A673 (cell line): Measurements from ENCODE around the gene CHAF1A. TPM values are rescaled to one million over a fixed set of nuclear protein-coding genes. Genes with fewer than 3 reads are reported as not detected.

Experiments used
- BruUV-seq: library from RNA; stranded (reverse); fragments of 400-500 nt; replicated peaks from 2 replicates; lab custom pipeline; 2021; lab: Mats Ljungman, UMichigan
- CTCF ChIA-PET: fragments of 300-600 bp; sonication (Branson Sonifier 250); formaldehyde crosslinking; loops from one replicate; lab custom pipeline; 2022; ENCODE audit warnings: antibody characterized with exemption; lab: Charles Lee
- POLR2A ChIA-PET: fragments of 300-600 bp; sonication (Branson Sonifier 250); formaldehyde crosslinking; loops from one replicate; lab custom pipeline; 2022; ENCODE audit warnings: antibody characterized with exemption; ENCODE audit not compliant: low non-redundant PET; lab: Charles Lee
- DNase-seq: peaks from one replicate; pipeline ENCODE4 v3.0.0-alpha.2; 2015; ENCODE audit warnings: low spot score
- H3K27ac ChIP-seq: fragments of 200-600 bp; sonication (generic); 2 replicates; pipeline ENCODE4 v1.5.1; 2016; ENCODE audit warnings: mixed run types, low read depth, mild to moderate bottlenecking, mixed read lengths, antibody characterized with exemption, low read length; ENCODE audit not compliant: poor library complexity, severe bottlenecking
- H3K27me3 ChIP-seq: fragments of 200-600 bp; sonication (generic); replicated peaks from 2 replicates; pipeline ENCODE4 v1.6.1; 2017; ENCODE audit warnings: mixed run types, low read depth, mild to moderate bottlenecking, mixed read lengths, antibody characterized with exemption, low read length; ENCODE audit not compliant: insufficient read depth, poor library complexity
- H3K36me3 ChIP-seq: fragments of 200-600 bp; sonication (generic); 2 replicates; pipeline ENCODE4 v1.6.1; 2016; ENCODE audit warnings: mixed run types, mild to moderate bottlenecking, mixed read lengths, antibody characterized with exemption, low read length; ENCODE audit not compliant: insufficient read depth, poor library complexity, severe bottlenecking
- H3K4me1 ChIP-seq: fragments of 200-600 bp; sonication (generic); 2 replicates; pipeline ENCODE4 v1.6.1; 2017; ENCODE audit warnings: mixed run types, mild to moderate bottlenecking, mixed read lengths, antibody characterized with exemption, low read length; ENCODE audit not compliant: insufficient read depth, poor library complexity, severe bottlenecking
- H3K4me3 ChIP-seq: fragments of 200-600 bp; sonication (generic); 2 replicates; pipeline ENCODE4 v1.5.1; 2016; ENCODE audit warnings: low read depth, mixed run types, mild to moderate bottlenecking, mixed read lengths, low read length; ENCODE audit not compliant: poor library complexity, severe bottlenecking
- H3K9me3 ChIP-seq: fragments of 200-600 bp; sonication (generic); 2 replicates; pipeline ENCODE4 v1.6.1; 2016; ENCODE audit warnings: mixed run types, low read depth, mild to moderate bottlenecking, mixed read lengths, antibody characterized with exemption, low read length; ENCODE audit not compliant: poor library complexity, severe bottlenecking
- EZH2 ChIP-seq: fragments of 200-600 bp; sonication (generic); IDR thresholded peaks from 2 replicates; pipeline ENCODE4 v1.6.1; 2017; ENCODE audit warnings: borderline replicate concordance, low read depth, mild to moderate bottlenecking, mixed read lengths, antibody characterized with exemption, low read length; ENCODE audit not compliant: poor library complexity, severe bottlenecking
- intact Hi-C: fragments of 100-400 bp; cut with micrococcal nuclease; formaldehyde crosslinking; loops from one replicate; pipeline ENCODE4 v1.10.0; 2022; ENCODE audit not compliant: unreplicated experiment
- total RNA-seq: library from RNA; stranded (reverse); gene quantifications from 2 replicates; pipeline ENCODE4 v1.2.3, GENCODE V29; 2021
- TF ChIP-seq, protein P1 (sequence below): fragments of 300-800, 200-600 bp; sonication (generic); conservative IDR thresholded peaks from 2 replicates; pipeline ENCODE4 v1.5.1; 2017; ENCODE audit warnings: low read depth, mild to moderate bottlenecking, antibody characterized with exemption, low read length, moderate library complexity, mixed read lengths

Gene CHAF1A
- total RNA-seq, 1 experiment from 2014 or later = 115 TPM

DNA sequence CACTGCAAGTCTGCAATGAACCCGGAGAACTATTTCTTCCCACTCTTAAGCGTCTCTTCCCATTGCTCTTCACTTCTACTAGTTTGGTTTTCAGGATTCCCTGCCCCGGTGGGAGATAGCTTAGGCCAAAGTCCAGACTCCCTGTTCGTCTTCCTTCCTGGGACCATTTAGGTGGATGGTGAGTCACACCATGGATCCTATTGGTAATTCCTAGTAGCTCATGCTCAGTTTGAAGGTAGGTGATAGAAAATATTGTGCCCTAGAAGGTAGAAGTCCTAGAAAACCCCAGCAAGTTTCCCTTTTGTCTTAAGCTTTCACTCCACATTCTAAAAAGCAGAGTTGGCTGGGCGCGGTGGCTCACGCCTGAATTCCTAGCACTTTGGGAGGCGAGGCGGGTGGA is 13.8 kb downstream of the CHAF1A start:
- CTCF ChIA-PET = no interaction called here
- POLR2A ChIA-PET = no interaction called here
- no peak for TF ChIP-seq EZH2
- TF ChIP-seq, protein P1, sequence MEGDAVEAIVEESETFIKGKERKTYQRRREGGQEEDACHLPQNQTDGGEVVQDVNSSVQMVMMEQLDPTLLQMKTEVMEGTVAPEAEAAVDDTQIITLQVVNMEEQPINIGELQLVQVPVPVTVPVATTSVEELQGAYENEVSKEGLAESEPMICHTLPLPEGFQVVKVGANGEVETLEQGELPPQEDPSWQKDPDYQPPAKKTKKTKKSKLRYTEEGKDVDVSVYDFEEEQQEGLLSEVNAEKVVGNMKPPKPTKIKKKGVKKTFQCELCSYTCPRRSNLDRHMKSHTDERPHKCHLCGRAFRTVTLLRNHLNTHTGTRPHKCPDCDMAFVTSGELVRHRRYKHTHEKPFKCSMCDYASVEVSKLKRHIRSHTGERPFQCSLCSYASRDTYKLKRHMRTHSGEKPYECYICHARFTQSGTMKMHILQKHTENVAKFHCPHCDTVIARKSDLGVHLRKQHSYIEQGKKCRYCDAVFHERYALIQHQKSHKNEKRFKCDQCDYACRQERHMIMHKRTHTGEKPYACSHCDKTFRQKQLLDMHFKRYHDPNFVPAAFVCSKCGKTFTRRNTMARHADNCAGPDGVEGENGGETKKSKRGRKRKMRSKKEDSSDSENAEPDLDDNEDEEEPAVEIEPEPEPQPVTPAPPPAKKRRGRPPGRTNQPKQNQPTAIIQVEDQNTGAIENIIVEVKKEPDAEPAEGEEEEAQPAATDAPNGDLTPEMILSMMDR = no peak
- H3K4me3 ChIP-seq = no peak overlapping the region
- H3K9me3 ChIP-seq = no peaks in the 10 kb centered on the region
- H3K27me3 ChIP-seq = no peaks in the 10 kb centered on the region
- intact Hi-C loops = no loop called here
- H3K36me3 ChIP-seq = peaks cover 73% of the 10 kb centered on the region
- peaks cover 17% of the 10 kb centered on the region for H3K4me1 ChIP-seq
- no peak for DNase-seq
- H3K27ac ChIP-seq = no peak overlapping the region
- no TSS peak for BruUV-seq

DNA sequence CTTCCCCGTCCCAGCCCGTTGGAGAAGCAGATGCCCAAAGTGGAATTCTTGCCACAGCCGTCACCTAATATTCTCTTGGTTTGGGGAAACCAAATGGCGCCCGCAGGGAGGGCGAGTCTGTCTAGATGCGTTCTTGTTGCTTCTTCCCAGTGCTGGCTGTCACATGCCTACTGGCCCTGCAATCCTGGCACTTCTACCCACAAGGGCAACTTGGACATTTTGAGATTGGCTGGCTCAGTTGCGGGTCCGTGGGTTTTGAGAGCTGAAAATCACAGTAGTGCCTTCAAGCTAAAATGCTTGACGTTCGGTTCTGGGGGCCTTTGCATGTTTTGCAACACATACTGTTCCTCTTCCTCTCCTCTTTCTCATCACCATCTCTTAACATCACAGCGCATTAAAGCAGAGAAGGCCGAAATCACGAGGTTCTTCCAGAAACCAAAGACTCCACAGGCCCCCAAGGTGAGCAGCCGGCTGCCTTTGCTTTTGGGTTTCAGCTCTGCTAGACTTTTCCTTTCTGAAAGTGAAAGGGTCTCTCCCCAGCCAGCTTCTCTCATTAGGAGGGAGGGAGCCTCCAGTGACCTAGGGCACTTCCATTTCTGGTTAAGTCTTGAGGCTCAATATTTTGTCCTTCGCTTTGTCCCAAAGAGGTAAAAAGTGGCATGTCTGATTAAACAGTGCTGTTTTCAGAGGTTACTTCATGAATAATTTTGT is 21.1 kb downstream of the CHAF1A start:
- CTCF ChIA-PET = no interaction called here

DNA sequence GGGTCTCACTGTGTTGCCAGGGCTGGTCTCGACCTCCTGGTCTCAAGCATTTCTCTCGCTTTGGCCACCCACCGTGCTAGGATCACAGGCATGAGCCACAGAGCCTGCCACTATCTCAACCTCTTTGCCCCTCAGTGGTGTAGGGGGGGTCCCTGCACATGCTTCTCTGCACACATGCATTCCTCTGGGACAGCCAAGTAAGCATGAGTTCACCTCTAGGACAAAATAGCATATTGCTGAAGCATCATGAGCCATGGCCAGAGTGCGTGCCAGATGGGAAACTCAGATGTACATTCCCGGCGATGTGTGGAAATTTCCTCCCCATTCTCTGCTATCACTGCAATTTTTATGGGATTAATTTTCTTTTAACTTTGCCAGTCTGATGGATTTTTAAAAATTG is 23.1 kb downstream of the CHAF1A start:
- BruUV-seq = no TSS peak
- ChIA-PET CTCF (no interaction called here), POLR2A (no interaction called here)
- Histone ChIP-seq H3K27me3 (no peaks in the 10 kb centered on the region), H3K27ac (no peak overlapping the region), H3K4me1 (no peaks in the 10 kb centered on the region), H3K4me3 (no peak overlapping the region), H3K36me3 (peaks cover 78% of the 10 kb centered on the region), H3K9me3 (no peaks in the 10 kb centered on the region)
- no peak for TF ChIP-seq EZH2
- TF ChIP-seq, protein P1 = no peak
- intact Hi-C loops = no loop called here
- DNase-seq = no peak

More for the DNA sequence above, 21.1 kb downstream of the CHAF1A start:
- H3K9me3 ChIP-seq = no peaks in the 10 kb centered on the region
- no peak for DNase-seq
- BruUV-seq = no TSS peak
- no peaks in the 10 kb centered on the region for H3K4me1 ChIP-seq
- H3K27me3 ChIP-seq = no peaks in the 10 kb centered on the region
- peaks cover 76% of the 10 kb centered on the region for H3K36me3 ChIP-seq
- intact Hi-C loops = no loop called here
- H3K27ac ChIP-seq = no peak overlapping the region
- POLR2A ChIA-PET = no interaction called here
- no peak overlapping the region for H3K4me3 ChIP-seq
- TF ChIP-seq, protein P1 = no peak
- no peak for TF ChIP-seq EZH2
